ENCODE data around the gene IQGAP1. TPM values are rescaled to one million over a fixed set of nuclear protein-coding genes. Genes with fewer than 3 reads are reported as not detected.

The IQGAP1 gene
- total RNA-seq, 1 experiment from 2014 or later: 106 TPM

GRCh38 chr15:90497912-90498311, 109.9 kb downstream of the IQGAP1 start:
- Mint-ChIP-seq H3K27me3 (ENCODE audit: low read depth) (no peaks in the 10 kb centered on the region), H3K27ac (peak overlapping the region; percentile 52), H3K4me1 (no peaks in the 10 kb centered on the region; the same call in 1 of the 2 replicates), H3K9me3 (no peaks in the 10 kb centered on the region), H3K36me3 (peaks cover 50% of the 10 kb centered on the region), H3K4me3 (no peak overlapping the region)
- ATAC-seq: peak; percentile 61
- no peak for TF ChIP-seq OVOL2 (CRISPR knock-in tag; IDR thresholded peaks at IDR 0.05; ENCODE audit: borderline replicate concordance)
- TF ChIP-seq CBFB (CRISPR knock-in tag; IDR thresholded peaks at IDR 0.05; ENCODE audit: low read depth): no peak
- TF ChIP-seq NR3C1 (CRISPR knock-in tag; conservative IDR thresholded peaks at IDR 0.05; ENCODE audit: low read depth): no peak
- no peak for TF ChIP-seq ZNF416 (CRISPR knock-in tag; IDR thresholded peaks at IDR 0.05)
- TF ChIP-seq RELA (CRISPR knock-in tag; IDR thresholded peaks at IDR 0.05; ENCODE audit: borderline replicate concordance): no peak
- TF ChIP-seq ZNF671 (CRISPR knock-in tag; IDR thresholded peaks at IDR 0.05): no peak
- no peak for TF ChIP-seq ZNF121 (CRISPR knock-in tag; IDR thresholded peaks at IDR 0.05)
- TF ChIP-seq EMX1 (CRISPR knock-in tag; IDR thresholded peaks at IDR 0.05): no peak
- no peak for TF ChIP-seq NFYB (CRISPR knock-in tag; conservative IDR thresholded peaks at IDR 0.05; ENCODE audit: low read depth)
- DNase-seq (ENCODE audit: low spot score): no peak
- POLR2A ChIA-PET: no interaction called here
- CTCF ChIA-PET: interaction anchor here (1.2 to 1.3 kb wide), 2 partner anchors 150 to 177 kb away, joined by 3 to 6 read pairs; no protein-coding TSS in a partner anchor

GRCh38 chr15:90500171-90500570, 112.1 kb downstream of the IQGAP1 start:
- Mint-ChIP-seq H3K27ac (no peak overlapping the region), H3K36me3 (peaks cover 34% of the 10 kb centered on the region), H3K4me3 (no peak overlapping the region), H3K27me3 (ENCODE audit: low read depth) (no peaks in the 10 kb centered on the region), H3K4me1 (no peaks in the 10 kb centered on the region; the same call in 1 of the 2 replicates), H3K9me3 (no peaks in the 10 kb centered on the region)
- POLR2A ChIA-PET: no interaction called here
- CTCF ChIA-PET: interaction anchor here (0.5 to 1.5 kb wide), 3 partner anchors 35 to 180 kb away, joined by 3 to 4 read pairs (median 4); no protein-coding TSS in a partner anchor
- ATAC-seq (no peak), DNase-seq (ENCODE audit: low spot score) (no peak)
- no peak for TF ChIP-seq ZNF512 (CRISPR knock-in tag; IDR thresholded peaks at IDR 0.05; ENCODE audit: borderline replicate concordance)
- no peak for TF ChIP-seq ZNF138 (CRISPR knock-in tag; conservative IDR thresholded peaks at IDR 0.05)
- no peak for TF ChIP-seq HMGA2 (CRISPR knock-in tag; IDR thresholded peaks at IDR 0.05)
- no peak for TF ChIP-seq TCF7 (CRISPR knock-in tag; IDR thresholded peaks at IDR 0.05; ENCODE audit: low read depth)
- TF ChIP-seq ATF3 (CRISPR knock-in tag; conservative IDR thresholded peaks at IDR 0.05): no peak
- TF ChIP-seq ZNF396 (CRISPR knock-in tag; IDR thresholded peaks at IDR 0.05; ENCODE audit: borderline replicate concordance): no peak

GRCh38 chr15:90501898-90502297, 113.9 kb downstream of the IQGAP1 start:
- ATAC-seq: no peak
- no peaks in the 10 kb centered on the region; the same call in 1 of the 2 replicates for H3K4me1 Mint-ChIP-seq
- peak overlapping the region; percentile 61; the same call in 1 of the 2 replicates for H3K27ac Mint-ChIP-seq
- DNase-seq (ENCODE audit: low spot score): no peak
- ChIA-PET POLR2A (interaction anchor here (0.5 kb wide), 1 partner anchor 10 kb away, joined by 3 read pairs; no protein-coding TSS in a partner anchor), CTCF (no interaction called here)
- no peak overlapping the region for H3K4me3 Mint-ChIP-seq
- H3K9me3 Mint-ChIP-seq: no peaks in the 10 kb centered on the region
- peaks cover 28% of the 10 kb centered on the region for H3K36me3 Mint-ChIP-seq
- H3K27me3 Mint-ChIP-seq (ENCODE audit: low read depth): no peaks in the 10 kb centered on the region
- TF ChIP-seq NFYB (CRISPR knock-in tag; conservative IDR thresholded peaks at IDR 0.05; ENCODE audit: low read depth) (no peak), ATF2 (CRISPR knock-in tag; IDR thresholded peaks at IDR 0.05; ENCODE audit: borderline replicate concordance, low read depth) (no peak), E2F1 (CRISPR knock-in tag; IDR thresholded peaks at IDR 0.05) (no peak), KAT7 (CRISPR knock-in tag; IDR thresholded peaks at IDR 0.05; ENCODE audit: borderline replicate concordance) (no peak), FOXK1 (CRISPR knock-in tag; IDR thresholded peaks at IDR 0.05) (no peak), HMGXB4 (CRISPR knock-in tag; IDR thresholded peaks at IDR 0.05) (no peak), ESRRA (CRISPR knock-in tag; IDR thresholded peaks at IDR 0.05; ENCODE audit: borderline replicate concordance) (no peak), ZNF232 (CRISPR knock-in tag; IDR thresholded peaks at IDR 0.05) (no peak), ARID4B (CRISPR knock-in tag; IDR thresholded peaks at IDR 0.05; ENCODE audit: borderline replicate concordance) (no peak)

All from WTC11 (cell line).